ENCODE measurements around the gene MLLT3.
A peak's percentile ranks its signal among the peaks of the same experiment; 100 is the strongest.

The MLLT3 gene

GRCh38 chr9:20557890-20558565, 64.3 kb downstream of the MLLT3 start:
- DNase-seq (ENCODE audit: low spot score), result no peak

GRCh38 chr9:20557285-20557684, 65.0 kb downstream of the MLLT3 start:
- DNase-seq (ENCODE audit: low spot score), result no peak

- no peak for DNase-seq (ENCODE audit: low spot score)
Observed at GRCh38 chr9:20553558-20554149, 68.6 kb downstream of the MLLT3 start.

GRCh38 chr9:20552874-20553557, 69.3 kb downstream of the MLLT3 start:
- DNase-seq (ENCODE audit: low spot score), result peak; percentile 14

- DNase-seq (ENCODE audit: low spot score), result no peak
Observed at GRCh38 chr9:20551835-20552234, 70.5 kb downstream of the MLLT3 start.

GRCh38 chr9:20551236-20551635, 71.1 kb downstream of the MLLT3 start:
- DNase-seq (ENCODE audit: low spot score), result no peak

- no peak for DNase-seq (ENCODE audit: low spot score)
Observed at GRCh38 chr9:20550326-20550725, 72.0 kb downstream of the MLLT3 start.

- DNase-seq (ENCODE audit: low spot score), result no peak
Observed at GRCh38 chr9:20549053-20549452, 73.2 kb downstream of the MLLT3 start.

- DNase-seq (ENCODE audit: low spot score), result no peak
Observed at GRCh38 chr9:20545023-20545622, 77.2 kb downstream of the MLLT3 start.

- DNase-seq (ENCODE audit: low spot score), result no peak
Observed at GRCh38 chr9:20540169-20540863, 82.0 kb downstream of the MLLT3 start.

- peak; percentile 23 for DNase-seq (ENCODE audit: low spot score)
Observed at GRCh38 chr9:20538956-20539355, 83.3 kb downstream of the MLLT3 start.

- DNase-seq (ENCODE audit: low spot score), result no peak
Observed at GRCh38 chr9:20538092-20538491, 84.2 kb downstream of the MLLT3 start.

- DNase-seq (ENCODE audit: low spot score), result no peak
Observed at GRCh38 chr9:20537294-20537693, 85.0 kb downstream of the MLLT3 start.

GRCh38 chr9:20532584-20532983, 89.7 kb downstream of the MLLT3 start:
- no peak for DNase-seq (ENCODE audit: low spot score)

GRCh38 chr9:20529837-20530236, 92.5 kb downstream of the MLLT3 start:
- DNase-seq (ENCODE audit: low spot score), result no peak

GRCh38 chr9:20528253-20528652, 94.0 kb downstream of the MLLT3 start:
- no peak for DNase-seq (ENCODE audit: low spot score)

- no peak for DNase-seq (ENCODE audit: low spot score)
Observed at GRCh38 chr9:20526500-20527319, 95.6 kb downstream of the MLLT3 start.

- no peak for DNase-seq (ENCODE audit: low spot score)
Observed at GRCh38 chr9:20524776-20525175, 97.5 kb downstream of the MLLT3 start.

- DNase-seq (ENCODE audit: low spot score), result no peak
Observed at GRCh38 chr9:20518737-20519136, 103.6 kb downstream of the MLLT3 start.

- DNase-seq (ENCODE audit: low spot score), result no peak
Observed at GRCh38 chr9:20513126-20513913, 109.0 kb downstream of the MLLT3 start.

- peak; percentile 20 for DNase-seq (ENCODE audit: low spot score)
Observed at GRCh38 chr9:20512636-20513035, 109.7 kb downstream of the MLLT3 start.
